CD4-positive, alpha-beta T cell treated with Interferon alpha-2 for 1 hour (primary cell): ENCODE measurements around the gene PGAM2.

Source experiments
- DNase-seq, 2 donors: peaks; one replicate each; pipeline ENCODE4 v3.0.0-alpha.2; 2020 to 2022

Gene PGAM2

DNA sequence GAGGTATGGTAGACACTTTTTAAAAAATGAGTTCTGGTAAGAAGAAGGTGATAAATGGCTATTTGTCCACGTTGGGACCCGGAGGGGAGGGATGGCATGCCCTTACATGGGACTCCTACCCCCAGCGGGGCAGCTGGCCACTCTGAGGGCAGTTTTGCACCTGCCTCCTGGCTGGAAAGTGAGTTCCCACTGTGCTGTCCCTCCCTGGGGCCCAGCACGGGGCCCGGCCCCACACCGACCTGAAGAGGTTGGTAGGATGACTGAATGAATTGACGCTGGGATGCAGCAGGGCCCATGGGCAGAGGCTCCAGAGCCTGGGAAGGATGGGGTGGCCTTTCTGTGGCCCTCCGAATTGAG is 38.2 kb upstream of the PGAM2 start:
- DNase-seq: no peak

DNA sequence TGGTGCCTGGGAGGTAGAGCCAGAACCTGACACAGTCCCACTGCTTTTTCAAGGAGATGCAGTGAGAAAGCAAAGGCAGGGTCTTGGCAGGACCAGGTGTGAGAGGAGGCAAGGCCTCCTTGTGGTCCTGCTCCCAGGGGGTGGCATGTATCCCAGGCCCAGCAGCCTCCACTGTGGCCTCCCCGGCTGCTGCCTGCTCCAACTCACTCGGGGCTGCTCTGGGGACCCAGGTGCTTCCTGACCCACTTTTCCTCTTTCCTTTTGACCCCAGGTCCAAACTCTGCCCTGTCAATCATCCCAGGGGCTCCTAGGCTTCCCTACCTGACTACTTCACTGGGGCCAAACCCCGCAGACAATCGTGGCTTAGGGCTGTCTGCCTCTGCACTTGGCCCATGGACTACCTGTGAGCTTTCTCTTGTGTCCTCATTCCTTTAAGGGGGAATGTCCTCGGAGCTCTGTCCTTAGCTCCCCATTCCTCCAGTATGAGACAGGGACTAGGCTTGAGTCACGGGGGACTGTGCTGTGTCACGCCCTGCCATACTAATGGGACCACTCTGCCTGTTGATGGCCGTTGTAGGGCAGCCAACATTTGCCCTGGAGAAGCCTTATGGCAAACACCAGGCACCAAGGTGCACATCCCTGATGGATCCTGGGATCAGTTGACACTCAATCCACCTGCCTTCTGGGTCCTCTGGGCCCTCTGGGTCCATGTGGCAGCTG is 37.6 kb upstream of the PGAM2 start:
- DNase-seq: no peak

DNA sequence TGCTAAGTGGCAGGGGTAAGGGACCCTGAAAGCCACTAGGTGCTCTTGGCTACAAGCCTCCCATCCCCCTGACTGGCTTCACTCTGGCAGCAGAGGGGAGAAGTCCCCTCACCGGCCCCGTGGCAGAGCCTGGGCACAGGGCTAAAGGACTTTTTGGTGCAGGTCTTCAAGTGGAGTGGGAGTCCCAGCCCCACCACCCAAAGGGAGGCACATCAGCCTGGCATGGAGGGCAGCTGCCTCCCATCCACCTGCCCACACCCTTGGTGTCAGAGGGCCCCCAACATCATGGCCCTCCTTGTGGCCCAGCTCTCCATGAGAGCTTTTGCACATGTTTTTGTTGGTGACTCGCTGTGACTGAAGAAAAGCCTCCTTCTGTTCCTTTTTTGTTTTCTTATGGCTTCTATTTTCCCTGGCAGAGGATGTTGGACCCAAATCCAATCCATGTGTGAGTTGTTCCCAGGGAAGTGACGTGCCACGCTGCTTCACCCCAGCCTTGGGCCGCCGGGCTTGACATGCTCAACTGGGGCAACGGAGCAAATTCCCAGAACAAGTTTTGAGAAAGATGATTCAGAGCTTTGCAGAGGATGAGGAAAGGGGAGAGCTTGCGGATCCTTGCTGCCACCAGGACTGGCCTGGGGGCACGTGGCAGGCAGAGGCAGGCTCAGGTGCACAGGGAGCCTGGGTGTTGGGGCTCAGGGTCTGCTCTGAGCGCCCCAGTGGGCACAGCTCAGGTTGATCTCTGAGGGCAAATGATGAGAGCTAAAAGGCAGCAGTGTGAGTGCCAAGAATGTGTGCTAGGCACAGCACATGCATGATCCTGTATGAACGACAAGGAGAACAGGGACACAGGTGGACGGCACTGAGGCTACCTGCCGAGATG is 36.8 kb upstream of the PGAM2 start:
- DNase-seq: no peak

DNA sequence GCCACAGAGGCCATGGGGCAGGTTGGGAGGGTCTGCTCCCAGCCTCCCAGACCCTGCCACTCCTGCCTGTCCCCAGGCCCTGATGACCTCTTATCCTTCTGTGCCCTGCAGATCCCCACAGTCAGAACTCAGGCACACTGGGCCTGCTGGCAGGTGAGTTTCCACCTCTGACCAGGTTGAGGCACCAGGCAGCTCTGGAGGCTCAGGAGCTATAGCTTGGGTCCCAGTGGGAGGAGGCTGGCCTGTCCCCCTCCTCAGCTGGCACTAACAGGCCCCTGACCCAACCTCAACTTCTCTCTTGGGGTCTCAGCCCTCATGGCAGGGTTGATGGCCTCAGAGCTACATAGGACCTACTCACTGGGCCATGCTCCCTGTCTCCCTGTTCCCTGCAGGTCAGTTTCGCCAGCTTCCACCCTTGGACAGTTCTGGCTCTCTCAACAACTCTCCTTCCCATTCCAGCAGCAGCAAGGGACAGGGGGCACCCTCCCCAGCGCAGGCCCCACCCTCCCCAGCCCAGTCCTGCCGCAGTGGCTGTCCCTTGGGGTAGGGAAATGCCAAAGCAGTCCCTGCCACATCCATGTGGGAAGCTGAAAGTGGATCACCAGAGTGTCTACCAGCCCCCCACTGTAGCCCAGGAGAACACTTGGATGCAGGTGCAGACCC is 36.1 kb upstream of the PGAM2 start:
- no peak for DNase-seq

DNA sequence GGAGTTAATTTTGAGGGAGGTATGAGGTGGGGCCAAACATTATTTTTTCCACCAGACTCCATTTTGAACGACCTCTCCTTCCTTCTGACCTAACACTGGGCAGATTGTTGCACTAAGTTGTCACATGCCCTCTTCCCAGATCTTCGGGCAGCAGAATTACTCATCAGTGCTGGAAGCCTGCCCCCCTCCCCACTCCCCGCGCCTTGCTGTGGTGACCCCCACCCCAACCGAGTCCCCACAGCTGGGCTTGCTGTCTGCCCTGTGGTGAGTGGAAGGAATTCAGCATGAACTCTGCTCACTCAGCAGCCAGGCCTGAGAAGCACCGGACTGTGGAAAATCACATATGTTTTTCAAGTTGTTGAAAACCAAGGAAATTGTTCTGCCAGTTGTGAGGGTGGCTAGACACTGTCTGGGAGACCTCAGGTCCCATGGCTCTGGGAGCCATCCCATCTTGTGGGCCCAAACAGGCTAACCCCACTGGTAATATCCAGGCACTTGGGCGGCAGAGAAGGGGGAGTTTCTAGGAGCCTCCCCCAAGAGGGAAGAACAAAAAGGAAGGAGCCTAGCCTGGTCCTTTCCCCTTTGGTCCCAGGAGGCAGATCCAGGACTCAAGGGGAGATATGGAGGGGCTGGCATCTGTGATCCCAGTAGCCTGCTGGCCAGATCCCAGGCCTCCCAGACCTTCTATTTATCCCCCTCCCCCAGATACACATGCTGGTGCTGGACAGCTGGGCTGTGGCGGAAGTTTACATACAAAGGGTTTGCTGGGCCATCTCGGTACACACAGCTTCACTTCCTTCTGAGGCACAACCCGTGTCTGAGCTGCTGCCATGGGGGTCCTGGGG is 35.3 kb upstream of the PGAM2 start:
- no peak for DNase-seq

DNA sequence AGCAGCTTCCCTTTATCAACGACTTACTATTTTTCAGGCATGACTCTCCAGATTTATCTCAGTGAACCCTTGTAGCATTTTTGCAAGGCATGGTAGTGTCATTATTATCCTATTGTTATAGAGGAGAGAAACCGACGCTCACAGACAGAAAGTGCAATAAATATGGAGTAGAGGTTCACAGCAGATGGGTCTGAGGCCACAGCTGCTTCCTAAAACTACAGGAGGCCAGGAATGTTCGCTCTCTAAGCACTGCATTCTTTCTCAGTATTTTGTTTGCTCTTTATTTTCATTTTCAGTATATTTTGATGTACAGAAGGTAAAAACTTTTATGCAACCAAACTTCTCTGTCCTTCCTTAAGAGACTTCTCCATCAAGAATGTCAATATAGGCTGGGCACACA is 34.3 kb upstream of the PGAM2 start:
- DNase-seq: no peak

DNA sequence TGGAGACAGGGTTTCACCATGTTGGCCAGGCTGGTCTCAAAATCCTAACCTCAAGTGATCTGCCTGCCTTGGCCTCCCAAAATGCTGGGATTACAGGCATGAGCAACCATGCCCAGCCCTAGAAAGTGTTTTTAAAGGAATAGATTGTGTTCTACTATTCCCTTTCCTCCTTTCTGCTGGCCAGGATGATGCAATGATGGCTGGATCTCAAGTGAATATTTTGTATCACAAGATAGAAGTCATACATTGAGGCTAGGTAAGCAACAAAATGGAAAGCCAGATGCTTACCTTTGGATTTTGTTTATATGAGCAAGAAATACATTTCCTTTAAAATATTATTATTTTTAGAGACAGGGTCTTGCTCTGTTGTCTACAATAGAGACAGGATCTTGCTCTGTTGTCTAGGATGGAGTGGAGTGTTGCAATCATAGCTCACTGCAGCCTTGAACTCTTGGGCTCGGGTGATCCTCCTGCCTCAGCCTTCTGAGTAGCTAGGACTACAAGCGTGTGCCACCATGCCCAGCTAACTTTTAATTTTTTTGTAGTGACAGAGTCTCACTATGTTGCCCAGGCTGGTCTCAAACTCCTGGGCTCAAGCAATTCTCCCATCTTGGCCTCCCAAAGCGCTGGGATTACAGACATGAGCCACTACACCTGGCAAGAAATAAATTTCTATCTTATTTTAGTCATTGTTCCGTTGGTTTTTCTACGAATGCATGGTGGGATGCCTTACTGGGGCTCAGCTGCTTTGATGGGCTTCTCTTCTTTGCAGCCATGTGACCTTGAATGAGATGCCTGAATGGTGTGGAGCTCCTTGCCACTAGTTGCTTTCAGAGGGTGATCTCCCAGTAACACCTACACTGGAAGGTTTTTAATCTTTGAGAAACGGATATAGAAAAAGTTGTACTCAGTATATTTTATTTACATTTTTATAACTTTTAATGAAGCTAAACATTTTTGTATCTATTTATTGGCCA is 33.0 kb upstream of the PGAM2 start:
- no peak for DNase-seq

DNA sequence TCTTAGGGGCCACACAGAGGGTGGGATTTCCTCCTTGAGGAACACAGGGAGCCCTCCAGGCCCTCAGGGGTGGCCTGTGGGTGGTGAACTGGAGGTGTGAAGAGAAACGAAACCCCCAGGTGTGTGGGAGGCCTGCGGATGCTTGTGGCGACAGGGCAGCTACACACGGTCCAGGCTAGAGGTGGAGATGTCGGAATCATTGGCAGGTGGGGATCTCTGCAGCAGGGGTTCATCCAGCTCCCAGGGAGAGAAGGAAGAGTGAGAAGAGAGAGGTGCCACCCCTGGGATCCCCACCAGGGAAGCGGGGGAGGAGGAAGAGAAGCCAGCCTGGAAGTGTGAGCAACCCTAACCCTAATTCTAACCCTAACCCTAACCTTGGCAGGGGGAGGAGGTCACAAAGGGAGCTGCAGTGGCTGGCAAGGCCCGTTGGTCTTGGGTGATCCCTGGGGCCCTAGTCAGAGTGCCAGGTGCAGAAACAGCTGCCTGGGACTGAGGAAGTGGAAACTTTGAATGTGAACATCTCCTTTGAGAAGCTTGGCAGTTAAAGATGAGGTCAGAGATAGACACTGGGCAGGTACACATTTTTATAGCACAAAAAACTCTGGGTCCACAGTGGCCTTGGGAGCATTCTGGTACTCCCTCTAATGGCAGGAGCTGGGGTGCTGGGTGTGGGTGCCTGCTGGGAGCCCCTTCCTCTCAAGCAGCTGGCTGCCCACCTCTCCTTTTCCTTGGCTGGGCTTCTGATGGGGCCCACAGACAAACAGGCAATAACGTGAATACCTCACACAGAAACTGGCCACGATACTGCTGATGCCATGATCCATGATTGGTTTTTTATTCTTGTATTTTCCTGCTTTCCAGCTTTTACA is 31.9 kb upstream of the PGAM2 start:
- DNase-seq: peak in 1 of 2 donors; percentile 46

DNA sequence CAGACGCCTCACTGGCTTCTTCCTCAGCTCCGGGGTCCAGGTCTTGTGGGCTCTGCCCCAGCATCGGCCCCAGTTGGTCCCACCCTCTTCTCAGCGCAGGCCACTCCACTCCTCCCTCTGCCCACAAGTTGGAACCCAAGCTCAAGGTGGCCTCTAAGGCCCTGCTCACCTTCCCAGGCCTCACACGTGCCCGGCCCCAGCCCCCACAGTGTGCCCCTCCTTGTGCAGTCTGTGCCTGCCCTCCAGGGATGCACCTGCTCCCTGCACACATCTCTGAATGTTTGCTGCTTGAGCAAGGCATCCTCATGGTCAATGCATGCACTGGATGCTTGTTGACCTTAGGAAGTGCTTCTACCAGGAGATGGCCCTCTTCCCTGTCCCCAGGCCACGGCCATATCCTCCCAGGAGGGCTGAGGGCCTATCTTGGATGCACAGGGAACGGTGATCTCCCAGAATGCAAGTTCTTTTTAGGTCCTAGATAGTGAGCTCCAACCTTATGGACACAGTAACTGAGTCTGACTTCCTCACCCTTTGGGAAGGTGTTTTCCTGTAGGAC is 31.0 kb upstream of the PGAM2 start:
- no peak for DNase-seq

DNA sequence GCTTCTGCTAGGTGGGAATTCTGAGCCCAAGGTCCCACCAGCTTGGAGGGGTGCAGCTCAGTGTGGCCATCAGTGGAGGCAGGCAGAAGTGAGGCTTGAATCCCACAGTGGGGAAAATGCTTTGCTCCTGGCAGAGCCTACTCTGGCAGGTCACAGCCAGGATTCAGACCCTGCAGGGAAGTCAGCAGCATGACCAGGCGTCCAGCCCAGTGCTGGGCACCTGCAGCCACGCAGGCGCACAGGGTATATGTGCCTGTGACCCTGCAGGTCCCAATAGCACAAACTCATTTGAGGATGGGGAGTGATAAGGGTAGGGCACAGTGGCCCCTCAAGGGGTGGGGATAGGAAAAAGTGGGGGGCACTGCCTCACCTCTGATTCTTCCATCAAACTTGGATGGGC is 30.4 kb upstream of the PGAM2 start:
- DNase-seq: no peak

DNA sequence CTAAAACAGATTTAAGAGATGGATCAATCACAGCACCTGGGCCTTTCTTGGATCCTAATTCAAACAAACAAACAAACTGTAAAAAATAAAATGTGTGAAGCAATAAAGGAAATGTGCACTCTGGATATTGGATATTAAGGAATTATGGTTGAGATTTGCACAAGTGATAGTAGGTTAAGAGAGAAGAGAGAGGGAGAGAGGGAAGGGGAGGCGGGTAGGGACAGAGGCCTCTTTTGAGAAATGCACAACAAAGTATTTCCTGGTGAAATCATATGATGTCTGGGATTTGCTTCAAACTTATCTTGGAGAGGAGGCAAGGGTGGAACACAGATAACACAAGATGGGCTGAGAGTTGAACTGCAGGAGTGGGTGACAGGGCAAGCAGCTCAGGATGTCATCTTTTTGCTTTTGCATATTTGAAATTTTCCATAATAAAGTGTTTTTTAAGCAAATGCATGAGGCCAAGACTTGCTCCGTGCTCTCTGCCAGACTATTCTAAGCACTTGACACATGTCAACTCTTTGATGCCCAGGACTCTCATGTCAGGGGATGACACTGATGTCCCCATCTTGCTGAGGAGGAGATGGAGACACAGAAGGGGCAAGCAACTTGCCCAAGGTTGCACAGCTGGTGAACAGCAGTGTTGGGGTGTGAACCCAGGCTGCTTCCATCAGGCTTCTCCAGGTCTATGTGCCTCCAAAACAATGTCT is 29.7 kb upstream of the PGAM2 start:
- DNase-seq: no peak

DNA sequence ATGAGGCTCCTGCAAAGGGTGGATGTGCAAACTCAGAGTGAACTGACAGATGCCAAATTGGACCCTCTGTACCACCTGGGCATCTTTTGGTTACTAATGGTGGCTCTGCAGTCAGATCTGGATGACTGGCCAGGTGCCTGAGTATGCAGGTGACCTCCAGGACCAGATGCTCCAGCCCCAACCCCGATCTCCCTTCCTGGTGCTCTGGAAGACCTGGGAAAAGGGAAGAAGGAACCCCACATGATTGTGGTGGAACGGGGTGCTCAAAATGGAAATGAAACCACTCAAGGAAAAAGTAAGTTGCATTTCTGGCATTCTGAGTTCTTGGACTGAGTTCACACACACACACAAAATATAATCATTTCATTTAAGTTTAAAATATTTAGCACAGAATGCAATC is 29.0 kb upstream of the PGAM2 start:
- DNase-seq: no peak

DNA sequence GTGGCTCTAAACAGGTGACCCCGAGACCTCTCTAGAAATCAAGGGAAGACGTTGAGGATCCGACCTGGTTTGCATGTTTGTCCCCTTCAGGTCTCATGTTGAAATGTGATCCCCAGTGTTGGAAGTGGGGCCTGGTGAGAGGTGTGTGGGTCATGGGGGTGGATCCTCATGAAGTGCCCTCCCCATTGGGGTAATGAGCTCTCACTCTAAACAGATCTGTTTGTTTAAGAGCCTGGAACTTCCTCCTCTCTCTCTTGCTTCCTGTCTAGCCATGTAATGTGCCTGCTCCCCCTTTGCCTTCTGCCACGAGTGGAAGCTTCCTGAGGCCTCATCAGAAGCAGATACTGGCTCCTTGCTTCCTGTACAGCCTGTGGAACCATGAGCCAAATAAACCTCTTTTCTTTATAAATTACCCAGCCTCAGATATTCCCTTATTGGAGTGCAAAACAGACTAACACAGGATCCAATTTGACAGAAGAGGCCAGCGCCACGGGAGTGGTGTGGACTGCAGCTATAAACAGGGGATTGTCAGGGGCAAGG is 27.8 kb upstream of the PGAM2 start:
- DNase-seq: no peak

DNA sequence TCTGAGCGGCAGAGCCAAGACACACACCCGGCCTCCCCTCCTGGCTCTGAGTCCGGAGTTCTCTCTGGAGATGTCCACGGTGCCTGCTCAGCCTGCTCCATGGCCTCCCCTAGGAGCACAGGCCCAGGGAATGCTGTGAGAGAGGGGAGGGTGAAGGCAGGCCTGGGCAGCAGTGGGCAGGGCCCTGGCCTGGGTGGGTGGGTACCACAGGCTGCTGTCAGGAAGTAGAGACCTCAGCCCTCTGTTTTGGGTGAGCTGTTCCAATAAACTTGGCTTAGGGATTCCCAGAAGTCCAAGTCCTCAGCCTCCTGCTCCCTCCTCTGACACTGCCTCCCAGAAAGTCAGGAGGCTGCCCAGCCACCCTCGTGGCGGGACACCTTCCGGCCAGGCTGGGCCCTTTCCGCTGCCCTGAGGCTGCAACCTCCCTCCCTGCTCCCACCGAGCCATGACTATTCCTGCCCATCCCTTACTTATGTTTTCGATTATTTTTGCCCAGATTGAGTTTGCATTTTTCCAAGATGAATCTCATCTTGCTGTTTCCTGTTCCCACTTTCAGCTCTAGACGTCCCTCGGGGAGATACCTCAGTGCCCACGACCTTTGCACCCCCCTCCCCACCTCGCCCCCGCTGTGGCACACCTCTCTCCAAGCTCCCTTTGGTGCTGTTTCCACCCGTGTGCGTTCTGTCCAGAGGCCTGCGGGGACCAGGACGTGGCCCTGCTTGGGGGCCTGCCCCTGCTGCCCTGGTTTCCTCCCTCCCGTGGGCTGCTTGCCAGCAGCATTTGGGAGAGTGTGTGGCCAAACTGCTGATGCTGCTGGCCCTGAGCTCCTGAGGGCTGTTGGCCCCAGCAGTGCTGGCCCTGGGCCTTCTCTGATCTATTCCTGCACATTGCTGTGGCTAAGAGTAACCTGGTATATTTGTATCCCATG is 22.8 kb upstream of the PGAM2 start:
- DNase-seq: no peak

DNA sequence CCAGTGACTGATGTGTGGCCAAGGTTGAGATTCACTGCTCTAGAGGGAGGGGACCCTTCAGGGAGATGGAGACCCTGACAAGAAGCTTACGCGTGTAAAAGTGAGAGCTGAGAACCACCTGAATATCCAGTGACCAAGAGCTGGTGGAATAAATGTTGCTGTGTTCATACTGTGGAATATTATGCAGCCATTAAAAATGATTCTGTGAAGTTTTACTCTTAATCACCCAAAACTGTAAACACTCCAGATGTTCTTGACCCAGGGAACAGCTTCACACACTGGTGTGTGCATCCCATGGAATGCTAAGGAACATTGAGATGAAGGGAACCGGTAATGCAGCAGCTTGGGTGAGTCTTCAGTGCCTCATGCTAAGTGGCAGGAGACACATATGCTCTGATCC is 21.3 kb upstream of the PGAM2 start:
- no peak for DNase-seq

DNA sequence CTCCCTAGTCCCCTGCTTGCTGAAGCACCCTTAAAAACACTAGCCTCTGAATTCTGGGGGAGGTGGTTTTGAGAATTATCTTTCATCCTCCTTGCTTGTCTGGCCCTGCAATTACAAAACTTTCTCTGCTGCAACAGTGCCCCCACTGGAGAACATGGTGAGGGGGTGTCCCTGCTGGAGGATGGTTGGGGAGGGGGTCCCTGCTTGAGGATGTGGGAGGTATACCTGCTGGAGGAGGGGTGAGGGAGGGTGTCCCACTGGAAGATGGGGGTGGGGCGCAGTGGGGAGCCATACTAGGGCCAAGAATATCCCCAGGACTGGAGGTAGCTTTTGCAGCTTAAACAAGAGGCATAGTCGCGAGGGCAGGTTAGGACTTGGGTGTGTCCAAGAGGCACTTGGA is 20.2 kb upstream of the PGAM2 start:
- DNase-seq: no peak

DNA sequence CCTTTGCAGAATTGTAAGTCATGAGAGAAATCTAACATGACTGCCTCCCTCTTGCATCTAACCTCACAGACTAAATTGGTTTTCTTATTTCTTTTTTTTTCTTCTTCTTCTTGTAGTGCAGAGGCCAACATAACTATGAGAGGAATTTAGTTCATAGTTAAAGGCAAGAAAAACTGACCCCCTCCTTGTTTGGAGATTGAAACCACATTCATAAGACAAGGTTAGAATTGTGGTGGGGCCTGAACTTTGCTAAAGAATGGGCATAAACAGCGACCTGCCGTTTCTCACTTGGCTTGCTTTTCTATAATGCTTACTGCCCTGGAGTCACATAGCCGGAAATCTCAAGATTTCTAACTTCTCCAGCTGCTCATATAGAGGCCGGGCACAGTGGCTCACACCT is 19.3 kb upstream of the PGAM2 start:
- DNase-seq: no peak

DNA sequence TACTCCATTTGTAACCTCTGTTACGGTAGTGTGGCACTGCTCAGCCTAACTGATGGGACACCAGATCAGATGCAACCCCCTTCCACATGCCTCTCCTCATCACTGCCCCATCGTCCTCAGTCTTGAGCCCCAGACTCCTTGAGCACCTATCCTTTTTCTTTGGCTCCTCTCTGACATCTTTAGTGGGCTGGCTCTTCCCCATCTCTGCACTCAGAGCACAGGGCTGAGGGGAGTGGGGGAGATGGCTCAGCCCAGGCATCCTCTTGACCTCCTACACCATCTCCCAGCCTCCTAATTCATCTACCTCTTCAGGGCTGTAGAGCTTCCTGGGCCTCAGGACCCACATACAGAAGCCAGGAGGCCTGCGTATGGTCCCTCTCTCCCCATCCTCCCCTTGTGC is 18.4 kb upstream of the PGAM2 start:
- DNase-seq: no peak
